GM12878 (cell line): ENCODE measurements around the gene TRAP1. TPM values are rescaled to one million over a fixed set of nuclear protein-coding genes. Genes with fewer than 3 reads are reported as not detected.

Experiments used
- ATAC-seq: fragments of 200-7000 bp; cut with Tn5 transposase; 3 replicates; pipeline ENCODE4 v1.9.1; 2020; ENCODE audit warnings: mild to moderate bottlenecking, moderate library complexity
- BruUV-seq: library from RNA; stranded (reverse); fragments of 400-500 nt; replicated peaks from 2 replicates; lab custom pipeline; 2021; lab: Mats Ljungman, UMichigan
- CTCF ChIA-PET: fragments of 300-600 bp; sonication (Branson Sonifier 250); formaldehyde crosslinking; extraction: SDS; loops from one replicate; lab custom pipeline; 2021; ENCODE audit warnings: inconsistent platforms; lab: Yijun Ruan, JAX
- POLR2A ChIA-PET: fragments of 350-600 bp; formaldehyde crosslinking; extraction: SDS; loops from one replicate; lab custom pipeline; 2021; ENCODE audit warnings: inconsistent platforms; lab: Charles Lee
- RAD21 ChIA-PET: fragments of 300-600 bp; sonication (Branson Sonifier 250); formaldehyde crosslinking; loops from one replicate; lab custom pipeline; 2023; ENCODE audit warnings: antibody characterized with exemption; ENCODE audit not compliant: unreplicated experiment; lab: Charles Lee
- SMC1A ChIA-PET: fragments of 300-600 bp; sonication (Branson Sonifier 250); formaldehyde crosslinking; loops from one replicate; lab custom pipeline; 2023; ENCODE audit not compliant: unreplicated experiment, uncharacterized antibody; lab: Charles Lee
- DNase-seq: peaks from one replicate; pipeline ENCODE4 v3.0.0-alpha.2; 2011; ENCODE audit warnings: low read depth, low spot score
- FAIRE-seq: peaks from 3 replicates; lab custom pipeline; 2011; peaks lifted over from hg19 to GRCh38; lab: Jason Lieb, UNC
- H2AFZ ChIP-seq: 2 replicates; pipeline ENCODE4 v1.6.0; 2011; ENCODE audit warnings: low read depth, low read length, control low read depth; ENCODE audit not compliant: control insufficient read depth
- H3K27ac ChIP-seq: 2 replicates; pipeline ENCODE4 v1.5.1; 2011; ENCODE audit warnings: control low read depth; ENCODE audit not compliant: control insufficient read depth, insufficient read depth
- H3K27me3 ChIP-seq, 2 experiments: replicated peaks in 1 of 2; 2 replicates each; pipeline versions ENCODE4 v1.6.0 to v1.6.1; 2011; ENCODE audit warnings: low read length in 1 of 2; ENCODE audit not compliant: control insufficient read depth in 2 of 2, insufficient read depth in 2 of 2
- H3K36me3 ChIP-seq, 2 experiments: 2 replicates each; pipeline ENCODE4 v1.5.1; 2011; ENCODE audit warnings: low read length in 1 of 2; ENCODE audit not compliant: control insufficient read depth in 2 of 2, insufficient read depth in 2 of 2
- H3K4me1 ChIP-seq: 2 replicates; pipeline ENCODE4 v1.6.1; 2011; ENCODE audit warnings: mild to moderate bottlenecking, low read length, moderate library complexity, mixed read lengths; ENCODE audit not compliant: control insufficient read depth, insufficient read depth
- H3K4me2 ChIP-seq: 2 replicates; pipeline ENCODE4 v1.6.0; 2011; ENCODE audit warnings: control low read depth; ENCODE audit not compliant: control insufficient read depth, insufficient read depth
- H3K4me3 ChIP-seq: fragments of 200-600 bp; sonication (generic); 2 replicates; pipeline ENCODE4 v1.5.1; 2016
- H3K79me2 ChIP-seq: 2 replicates; pipeline ENCODE4 v1.6.0; 2011; ENCODE audit warnings: low read length; ENCODE audit not compliant: control insufficient read depth, insufficient read depth
- H3K9ac ChIP-seq: 2 replicates; pipeline ENCODE4 v1.8.0; 2011; ENCODE audit warnings: low read length, control low read depth, mixed read lengths; ENCODE audit not compliant: control insufficient read depth, insufficient read depth
- H3K9me3 ChIP-seq: replicated peaks from 3 replicates; pipeline ENCODE4 v1.5.1; 2011; ENCODE audit warnings: mild to moderate bottlenecking, low read length; ENCODE audit not compliant: control insufficient read depth, insufficient read depth
- H4K20me1 ChIP-seq: 2 replicates; pipeline ENCODE4 v1.6.0; 2011; ENCODE audit not compliant: control insufficient read depth, insufficient read depth
- BMI1 ChIP-seq: fragments of 450-650 bp; IDR thresholded peaks from 2 replicates; pipeline ENCODE4 v1.6.1; 2016; ENCODE audit warnings: mild to moderate bottlenecking, moderate library complexity, borderline replicate concordance
- ELK1 ChIP-seq: IDR thresholded peaks from 2 replicates; pipeline ENCODE4 v1.6.1; 2012; ENCODE audit warnings: low read depth, low read length, improper control_type of control experiment
- JUNB ChIP-seq: IDR thresholded peaks from 2 replicates; pipeline ENCODE4 v1.6.1; 2016; ENCODE audit warnings: antibody characterized with exemption, mild to moderate bottlenecking
- KLF5 ChIP-seq: fragments of 450-650 bp; IDR thresholded peaks from 2 replicates; pipeline ENCODE4 v1.6.1; 2014; ENCODE audit warnings: mild to moderate bottlenecking; ENCODE audit not compliant: partially characterized antibody
- LARP7 ChIP-seq: fragments of 450-650 bp; IDR thresholded peaks from 2 replicates; pipeline ENCODE4 v1.6.1; 2017; ENCODE audit warnings: mild to moderate bottlenecking
- POLR2A ChIP-seq: IDR thresholded peaks from 2 replicates; pipeline ENCODE4 v1.6.1; 2011; ENCODE audit warnings: low read depth, mild to moderate bottlenecking, low read length
- RELB ChIP-seq: fragments of 450-650 bp; IDR thresholded peaks from 2 replicates; pipeline ENCODE4 v1.6.1; 2017; ENCODE audit warnings: low read depth, mild to moderate bottlenecking, moderate library complexity
- SMAD1 ChIP-seq: fragments of 450-650 bp; IDR thresholded peaks from 2 replicates; pipeline ENCODE4 v1.6.1; 2018; ENCODE audit warnings: mild to moderate bottlenecking, low read depth; ENCODE audit not compliant: partially characterized antibody
- USF1 ChIP-seq: IDR thresholded peaks from 2 replicates; pipeline ENCODE4 v1.6.1; 2011; ENCODE audit warnings: borderline replicate concordance, low read depth, mild to moderate bottlenecking, moderate library complexity, mixed read lengths, low read length; ENCODE audit not compliant: insufficient read depth; ENCODE audit errors: extremely low read length
- WRNIP1 ChIP-seq: IDR thresholded peaks from 2 replicates; pipeline ENCODE4 v1.6.1; 2011; ENCODE audit warnings: low read depth, low read length, improper control_type of control experiment, borderline replicate concordance
- ZZZ3 ChIP-seq: IDR thresholded peaks from 2 replicates; pipeline ENCODE4 v1.6.1; 2011; ENCODE audit warnings: low read depth; ENCODE audit not compliant: control insufficient read depth, insufficient read length
- WGBS: methylation state at CpG from one replicate; pipeline ENCODE4 v1.1.6; 2016; ENCODE audit warnings: low lambda C conversion rate; ENCODE audit not compliant: insufficient replicate concordance, insufficient coverage; ENCODE audit errors: missing lambda C conversion rate; 5-methylcytosine and 5-hydroxymethylcytosine counted together
- in situ Hi-C: fragments of 300-500 bp; cut with MboI; formaldehyde crosslinking; loops from 9 replicates; pipeline ENCODE4 v1.14.3; 2018; ENCODE audit warnings: mixed read lengths
- intact Hi-C: fragments of 100-400 bp; cut with micrococcal nuclease; formaldehyde crosslinking; loops from one replicate; pipeline ENCODE4 v1.14.2; 2022; ENCODE audit not compliant: unreplicated experiment
- polyA plus RNA-seq, 11 experiments: library from polyadenylated mRNA; depleted of rRNA in 4 of 11; unstranded in 6 of 11; stranded (reverse) in 5 of 11; fragments of >200 nt; fragmentation: Nextera tagmentation in 4 of 11; fragmentation: Illumina TruSeq in 1 of 11; extraction: Ambion mirVana in 4 of 11; extraction: Trizol in 1 of 11; gene quantifications; 1 replicate in 1 of 11; 2 replicates in 10 of 11; pipeline versions ENCODE4 v1.2.1 to v1.2.3, GENCODE V29; 2011 to 2016; ENCODE audit warnings: inconsistent platforms in 2 of 11, missing spikeins in 2 of 11, low read depth in 1 of 11
- total RNA-seq, 4 experiments: library from RNA; depleted of rRNA in 3 of 4; stranded (reverse); fragments of >200 nt in 3 of 4; fragmentation: Illumina TruSeq in 1 of 4; extraction: Trizol in 1 of 4; gene quantifications; 2 replicates each; pipeline versions ENCODE4 v1.2.1 to v1.2.3, GENCODE V29; 2013 to 2021

The TRAP1 gene
- total and polyA plus RNA-seq, 10 of the 15 experiments (the other 5 are each of a cell fraction or from before 2014, with no cell fraction given), result 16.3 to 442 (median 241) TPM

GRCh38 chr16:3713587-3714242 lies 3.6 kb downstream of the TRAP1 start:
- peak overlapping the region; percentile 20; the same call in 1 of the 2 replicates for H3K4me2 ChIP-seq
- ChIA-PET CTCF (interaction anchor here (0.9 kb wide), 1 partner anchor 13 kb away, joined by 3 read pairs; no protein-coding TSS in a partner anchor), POLR2A (interaction anchor here (0.6 to 0.9 kb wide), 3 partner anchors 13 to 138 kb away, joined by 3 to 5 read pairs (median 4); no protein-coding TSS in a partner anchor), RAD21 (no interaction called here), SMC1A (no interaction called here)
- 89% methylated on average over 15 of the region's 15 CpGs for WGBS
- peaks cover 3 to 4% of the 10 kb centered on the region in 2 experiments; a peak in 2 of 4 replicates for H3K36me3 ChIP-seq
- H3K9ac ChIP-seq, result no peak overlapping the region
- DNase-seq (no peak), ATAC-seq (no peak), FAIRE-seq (no peak)
- no peaks in the 10 kb centered on the region; the same call in 1 of the 2 replicates for H4K20me1 ChIP-seq
- BruUV-seq, result TSS peak; percentile 32
- intact Hi-C loops, result no loop called here
- in situ Hi-C loops, result no loop called here
- H3K4me1 ChIP-seq, result peaks cover 3% of the 10 kb centered on the region
- H3K27me3 ChIP-seq, result no peaks in the 10 kb centered on the region
- no peak overlapping the region for H2AFZ ChIP-seq
- no peak overlapping the region for H3K27ac ChIP-seq
- no peak overlapping the region for H3K4me3 ChIP-seq
- H3K9me3 ChIP-seq, result no peaks in the 10 kb centered on the region
- H3K79me2 ChIP-seq, result peaks cover 53% of the 10 kb centered on the region
- TF ChIP-seq LARP7 (no peak), JUNB (no peak), WRNIP1 (no peak), RELB (no peak), KLF5 (no peak), ELK1 (no peak), USF1 (no peak), BMI1 (no peak), SMAD1 (no peak), ZZZ3 (no peak), POLR2A (no peak)
